ENCODE results near the gene NR1D1. TPM values are rescaled to one million over a fixed set of nuclear protein-coding genes. Genes with fewer than 3 reads are reported as not detected.

The NR1D1 gene
- total and polyA plus RNA-seq, 2 of the 13 experiments (the other 11 are each of a cell fraction or from before 2014, with no cell fraction given) = 2.1 to 2.7 TPM

DNA sequence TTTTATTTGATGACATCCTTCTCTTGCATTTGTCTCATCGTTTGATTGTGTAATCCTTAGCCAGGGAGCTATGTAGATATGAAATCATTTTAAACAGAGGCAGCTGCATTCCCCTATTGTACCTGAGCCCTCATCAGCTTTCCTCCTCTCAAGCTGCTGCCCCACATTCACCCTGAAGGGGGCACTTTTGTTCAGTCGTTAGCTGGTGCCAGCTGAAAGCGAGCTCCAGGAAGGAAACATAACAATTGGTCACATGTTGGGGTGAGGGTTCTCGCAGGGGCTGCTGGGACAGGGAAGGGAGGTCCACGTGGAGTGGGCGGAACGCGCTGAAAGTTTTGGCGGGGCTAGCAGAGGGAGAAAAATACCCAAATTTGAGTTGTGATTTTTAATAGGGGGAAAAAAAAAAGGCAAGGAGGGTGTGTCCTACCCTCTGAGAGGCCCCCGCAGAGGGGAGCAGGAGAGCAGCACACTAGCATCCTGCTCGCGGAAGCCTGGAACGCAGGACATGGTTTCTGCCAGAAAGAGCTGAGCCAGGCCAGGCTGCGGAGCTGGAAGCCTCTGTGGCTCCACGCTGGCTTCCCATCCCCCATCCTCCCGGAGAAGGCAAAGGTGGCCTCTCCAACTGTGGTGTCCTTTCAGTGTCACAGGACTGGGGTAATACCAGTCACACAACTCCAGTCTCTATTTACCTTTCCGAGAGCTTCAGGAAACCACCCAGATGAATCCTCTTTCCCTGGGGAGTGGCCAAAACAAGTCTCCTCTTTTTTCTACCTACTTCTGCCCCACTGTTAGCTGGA, 12.9 kb upstream of the NR1D1 start (continued):
- TF ChIP-seq ELF3 (CRISPR knock-in tag; IDR thresholded peaks at IDR 0.05) = peak; percentile 97
- TF ChIP-seq, protein P1, sequence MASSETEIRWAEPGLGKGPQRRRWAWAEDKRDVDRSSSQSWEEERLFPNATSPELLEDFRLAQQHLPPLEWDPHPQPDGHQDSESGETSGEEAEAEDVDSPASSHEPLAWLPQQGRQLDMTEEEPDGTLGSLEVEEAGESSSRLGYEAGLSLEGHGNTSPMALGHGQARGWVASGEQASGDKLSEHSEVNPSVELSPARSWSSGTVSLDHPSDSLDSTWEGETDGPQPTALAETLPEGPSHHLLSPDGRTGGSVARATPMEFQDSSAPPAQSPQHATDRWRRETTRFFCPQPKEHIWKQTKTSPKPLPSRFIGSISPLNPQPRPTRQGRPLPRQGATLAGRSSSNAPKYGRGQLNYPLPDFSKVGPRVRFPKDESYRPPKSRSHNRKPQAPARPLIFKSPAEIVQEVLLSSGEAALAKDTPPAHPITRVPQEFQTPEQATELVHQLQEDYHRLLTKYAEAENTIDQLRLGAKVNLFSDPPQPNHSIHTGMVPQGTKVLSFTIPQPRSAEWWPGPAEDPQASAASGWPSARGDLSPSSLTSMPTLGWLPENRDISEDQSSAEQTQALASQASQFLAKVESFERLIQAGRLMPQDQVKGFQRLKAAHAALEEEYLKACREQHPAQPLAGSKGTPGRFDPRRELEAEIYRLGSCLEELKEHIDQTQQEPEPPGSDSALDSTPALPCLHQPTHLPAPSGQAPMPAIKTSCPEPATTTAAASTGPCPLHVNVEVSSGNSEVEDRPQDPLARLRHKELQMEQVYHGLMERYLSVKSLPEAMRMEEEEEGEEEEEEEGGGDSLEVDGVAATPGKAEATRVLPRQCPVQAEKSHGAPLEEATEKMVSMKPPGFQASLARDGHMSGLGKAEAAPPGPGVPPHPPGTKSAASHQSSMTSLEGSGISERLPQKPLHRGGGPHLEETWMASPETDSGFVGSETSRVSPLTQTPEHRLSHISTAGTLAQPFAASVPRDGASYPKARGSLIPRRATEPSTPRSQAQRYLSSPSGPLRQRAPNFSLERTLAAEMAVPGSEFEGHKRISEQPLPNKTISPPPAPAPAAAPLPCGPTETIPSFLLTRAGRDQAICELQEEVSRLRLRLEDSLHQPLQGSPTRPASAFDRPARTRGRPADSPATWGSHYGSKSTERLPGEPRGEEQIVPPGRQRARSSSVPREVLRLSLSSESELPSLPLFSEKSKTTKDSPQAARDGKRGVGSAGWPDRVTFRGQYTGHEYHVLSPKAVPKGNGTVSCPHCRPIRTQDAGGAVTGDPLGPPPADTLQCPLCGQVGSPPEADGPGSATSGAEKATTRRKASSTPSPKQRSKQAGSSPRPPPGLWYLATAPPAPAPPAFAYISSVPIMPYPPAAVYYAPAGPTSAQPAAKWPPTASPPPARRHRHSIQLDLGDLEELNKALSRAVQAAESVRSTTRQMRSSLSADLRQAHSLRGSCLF (CRISPR knock-in tag; IDR thresholded peaks at IDR 0.05; ENCODE audit: borderline replicate concordance) = peak; percentile 53; the same call in 1 of the 2 replicates
- no peak for TF ChIP-seq HNRNPUL1 (IDR thresholded peaks at IDR 0.05; ENCODE audit: low read depth, low read length)
- TF ChIP-seq ZNF546 (CRISPR knock-in tag; conservative IDR thresholded peaks at IDR 0.05) = no peak
- TF ChIP-seq STAG1 (CRISPR knock-in tag; IDR thresholded peaks at IDR 0.05) = peak; percentile 93
- peak; percentile 41; the same call in 1 of the 2 replicates for TF ChIP-seq SIX1 (CRISPR knock-in tag; IDR thresholded peaks at IDR 0.05; ENCODE audit: borderline replicate concordance)
- peak; percentile 6; the same call in 1 of the 2 replicates for TF ChIP-seq HCFC1 (IDR thresholded peaks at IDR 0.05; ENCODE audit: low read depth, low read length)
- TF ChIP-seq MTF2 (CRISPR knock-in tag; IDR thresholded peaks at IDR 0.05; ENCODE audit: borderline replicate concordance) = peak; percentile 77; the same call in 1 of the 2 replicates
- no peak for TF ChIP-seq NFE2 (CRISPR knock-in tag; IDR thresholded peaks at IDR 0.05)
- TF ChIP-seq, protein P2, sequence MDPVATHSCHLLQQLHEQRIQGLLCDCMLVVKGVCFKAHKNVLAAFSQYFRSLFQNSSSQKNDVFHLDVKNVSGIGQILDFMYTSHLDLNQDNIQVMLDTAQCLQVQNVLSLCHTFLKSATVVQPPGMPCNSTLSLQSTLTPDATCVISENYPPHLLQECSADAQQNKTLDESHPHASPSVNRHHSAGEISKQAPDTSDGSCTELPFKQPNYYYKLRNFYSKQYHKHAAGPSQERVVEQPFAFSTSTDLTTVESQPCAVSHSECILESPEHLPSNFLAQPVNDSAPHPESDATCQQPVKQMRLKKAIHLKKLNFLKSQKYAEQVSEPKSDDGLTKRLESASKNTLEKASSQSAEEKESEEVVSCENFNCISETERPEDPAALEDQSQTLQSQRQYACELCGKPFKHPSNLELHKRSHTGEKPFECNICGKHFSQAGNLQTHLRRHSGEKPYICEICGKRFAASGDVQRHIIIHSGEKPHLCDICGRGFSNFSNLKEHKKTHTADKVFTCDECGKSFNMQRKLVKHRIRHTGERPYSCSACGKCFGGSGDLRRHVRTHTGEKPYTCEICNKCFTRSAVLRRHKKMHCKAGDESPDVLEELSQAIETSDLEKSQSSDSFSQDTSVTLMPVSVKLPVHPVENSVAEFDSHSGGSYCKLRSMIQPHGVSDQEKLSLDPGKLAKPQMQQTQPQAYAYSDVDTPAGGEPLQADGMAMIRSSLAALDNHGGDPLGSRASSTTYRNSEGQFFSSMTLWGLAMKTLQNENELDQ (CRISPR knock-in tag; IDR thresholded peaks at IDR 0.05; ENCODE audit: borderline replicate concordance) = no peak
- peak; percentile 66; the same call in 1 of the 2 replicates for TF ChIP-seq HES4 (CRISPR knock-in tag; IDR thresholded peaks at IDR 0.05; ENCODE audit: borderline replicate concordance)
- TF ChIP-seq RFX3 (CRISPR knock-in tag; IDR thresholded peaks at IDR 0.05) = no peak
- peak; percentile 93; the same call in 1 of the 2 replicates for TF ChIP-seq KDM5B (CRISPR knock-in tag; IDR thresholded peaks at IDR 0.05; ENCODE audit: borderline replicate concordance)
- TF ChIP-seq, protein P3, sequence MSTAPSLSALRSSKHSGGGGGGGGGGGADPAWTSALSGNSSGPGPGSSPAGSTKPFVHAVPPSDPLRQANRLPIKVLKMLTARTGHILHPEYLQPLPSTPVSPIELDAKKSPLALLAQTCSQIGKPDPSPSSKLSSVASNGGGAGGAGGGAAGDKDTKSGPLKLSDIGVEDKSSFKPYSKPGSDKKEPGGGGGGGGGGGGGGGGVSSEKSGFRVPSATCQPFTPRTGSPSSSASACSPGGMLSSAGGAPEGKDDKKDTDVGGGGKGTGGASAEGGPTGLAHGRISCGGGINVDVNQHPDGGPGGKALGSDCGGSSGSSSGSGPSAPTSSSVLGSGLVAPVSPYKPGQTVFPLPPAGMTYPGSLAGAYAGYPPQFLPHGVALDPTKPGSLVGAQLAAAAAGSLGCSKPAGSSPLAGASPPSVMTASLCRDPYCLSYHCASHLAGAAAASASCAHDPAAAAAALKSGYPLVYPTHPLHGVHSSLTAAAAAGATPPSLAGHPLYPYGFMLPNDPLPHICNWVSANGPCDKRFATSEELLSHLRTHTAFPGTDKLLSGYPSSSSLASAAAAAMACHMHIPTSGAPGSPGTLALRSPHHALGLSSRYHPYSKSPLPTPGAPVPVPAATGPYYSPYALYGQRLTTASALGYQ (CRISPR knock-in tag; IDR thresholded peaks at IDR 0.05) = peak; percentile 78
- TF ChIP-seq ZBTB1 (CRISPR knock-in tag; IDR thresholded peaks at IDR 0.05; ENCODE audit: borderline replicate concordance) = no peak
- TF ChIP-seq ZFP62 (CRISPR knock-in tag; IDR thresholded peaks at IDR 0.05) = no peak
- peak; percentile 85 for TF ChIP-seq HOXA3 (CRISPR knock-in tag; IDR thresholded peaks at IDR 0.05)
- TF ChIP-seq, protein P4, sequence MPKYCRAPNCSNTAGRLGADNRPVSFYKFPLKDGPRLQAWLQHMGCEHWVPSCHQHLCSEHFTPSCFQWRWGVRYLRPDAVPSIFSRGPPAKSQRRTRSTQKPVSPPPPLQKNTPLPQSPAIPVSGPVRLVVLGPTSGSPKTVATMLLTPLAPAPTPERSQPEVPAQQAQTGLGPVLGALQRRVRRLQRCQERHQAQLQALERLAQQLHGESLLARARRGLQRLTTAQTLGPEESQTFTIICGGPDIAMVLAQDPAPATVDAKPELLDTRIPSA (CRISPR knock-in tag; IDR thresholded peaks at IDR 0.05; ENCODE audit: borderline replicate concordance) = no peak
- TF ChIP-seq REPIN1 (CRISPR knock-in tag; IDR thresholded peaks at IDR 0.05; ENCODE audit: borderline replicate concordance, low read depth) = peak; percentile 93
- TF ChIP-seq ESRRA (CRISPR knock-in tag; IDR thresholded peaks at IDR 0.05; ENCODE audit: low read depth) = peak; percentile 40; the same call in 1 of the 2 replicates
